SK-MEL-5 (cell line): ENCODE data around the gene GOSR2. TPM values are rescaled to one million over a fixed set of nuclear protein-coding genes. Genes with fewer than 3 reads are reported as not detected.

ENCODE experiments used
- DNase-seq: peaks from one replicate; pipeline ENCODE4 v3.0.0-alpha.2; 2016; ENCODE audit warnings: low read depth, low spot score
- in situ Hi-C: cut with HindIII; loops from 2 replicates; pipeline ENCODE4 v1.10.0; 2016; ENCODE audit warnings: low sequenced_read_pairs, high pct_unique_total_duplicates, low pct_unique_long_range_greater_than_20kb
- total RNA-seq: library from RNA; depleted of rRNA; stranded (reverse); fragments of >200 nt; shearing (Covaris generic); gene quantifications from 2 replicates; pipeline ENCODE4 v1.2.3, GENCODE V29; 2014

The GOSR2 gene
- total RNA-seq, 1 experiment from 2014 or later, result 47.7 TPM

DNA sequence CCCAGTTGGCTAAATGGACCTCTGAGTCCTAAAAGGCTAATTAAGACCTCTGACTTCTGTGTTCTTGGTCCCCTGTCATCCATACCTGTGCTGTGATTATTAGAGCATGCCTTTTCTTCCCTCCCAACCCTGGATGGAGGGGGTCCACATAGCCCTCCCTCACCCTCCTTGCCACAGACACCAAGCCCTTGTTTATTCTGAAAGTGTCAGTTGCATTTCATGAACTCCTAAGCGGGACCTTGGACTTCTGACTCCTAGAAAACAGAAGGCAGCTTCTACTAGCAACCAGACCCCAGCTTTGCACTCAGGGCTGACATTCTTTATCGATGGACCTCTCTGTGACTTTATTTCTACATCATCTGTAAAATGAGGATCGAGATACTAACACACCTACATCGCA lies 33.4 kb upstream of the GOSR2 start:
- in situ Hi-C loops, result no loop called here
- no peak for DNase-seq

DNA sequence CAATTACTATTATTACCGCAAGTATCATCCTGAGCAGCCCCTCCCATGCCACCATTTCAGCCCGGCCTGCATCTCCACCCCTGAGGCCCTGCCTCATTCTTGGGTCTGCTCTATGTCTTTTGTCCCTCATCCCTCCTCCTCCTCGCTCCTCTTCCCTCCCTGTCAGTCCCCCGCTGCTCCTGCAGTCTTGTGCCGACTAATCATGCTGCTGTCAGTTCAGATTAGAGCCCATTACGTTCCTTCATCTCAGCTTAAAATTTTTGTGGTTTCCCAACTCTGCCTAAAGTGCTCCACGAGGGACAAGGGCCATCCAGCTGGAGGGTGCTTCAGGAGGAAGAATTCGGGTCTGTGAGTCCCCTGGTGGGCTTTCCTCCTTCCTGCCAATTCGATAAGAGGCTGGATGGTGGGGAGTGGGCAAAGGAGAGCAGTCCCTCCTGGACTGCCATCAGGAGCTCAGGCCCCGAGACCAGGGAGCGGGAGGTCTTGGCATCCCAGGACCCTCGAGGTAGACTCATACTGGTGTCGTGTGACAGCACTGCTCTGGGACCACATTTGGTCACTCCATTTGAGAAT lies 32.9 kb upstream of the GOSR2 start:
- in situ Hi-C loops, result no loop called here
- DNase-seq, result no peak

GRCh38 chr17:46890638-46891037 lies 32.3 kb upstream of the GOSR2 start:
- in situ Hi-C loops, result no loop called here
- no peak for DNase-seq

- no peak for DNase-seq
- in situ Hi-C loops, result no loop called here
Measured at GRCh38 chr17:46892192-46892703, 30.7 kb upstream of the GOSR2 start.

DNA sequence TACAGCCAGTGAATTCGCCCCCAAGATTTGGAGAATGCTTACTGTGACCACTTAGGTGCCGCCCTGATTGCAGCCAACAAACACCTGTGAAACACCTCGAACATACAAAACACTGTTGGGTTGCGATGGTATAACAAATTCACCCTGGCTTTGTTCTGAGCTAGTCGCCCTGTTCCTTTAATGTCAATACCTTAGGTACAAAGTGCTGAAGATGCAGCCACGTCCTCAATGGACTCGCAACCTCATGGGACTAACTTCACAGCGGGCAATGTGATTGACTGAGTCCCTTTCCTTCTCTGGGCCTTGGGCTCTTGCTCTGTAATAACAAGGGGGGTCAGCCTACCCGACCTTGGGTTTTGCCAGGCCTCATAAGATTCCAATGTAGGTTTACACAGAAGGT lies 28.9 kb upstream of the GOSR2 start:
- DNase-seq, result no peak
- in situ Hi-C loops, result no loop called here

GRCh38 chr17:46894476-46895151 lies 28.3 kb upstream of the GOSR2 start:
- in situ Hi-C loops, result no loop called here
- no peak for DNase-seq

- DNase-seq, result no peak
- in situ Hi-C loops, result no loop called here
Measured at GRCh38 chr17:46895171-46895570, 27.8 kb upstream of the GOSR2 start.

DNA sequence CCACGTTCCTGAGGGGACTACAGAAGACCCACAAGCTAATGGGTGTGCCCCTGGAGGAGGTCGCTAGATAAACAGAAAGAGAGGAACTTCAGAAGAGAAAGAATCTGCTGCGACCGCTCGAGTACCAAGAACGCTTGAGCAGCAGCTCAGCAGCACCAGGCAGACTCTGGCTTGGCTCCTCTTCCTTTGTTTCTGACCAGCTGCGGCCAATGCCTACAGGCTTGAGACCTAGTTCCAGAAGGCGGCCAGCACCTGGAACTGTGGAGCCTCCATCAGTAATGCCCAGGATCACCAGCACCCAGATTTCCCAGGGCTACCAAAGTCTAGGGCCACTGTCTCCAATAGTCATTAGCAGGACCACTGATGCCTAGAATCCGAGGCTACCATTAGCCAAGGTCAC lies 26.0 kb upstream of the GOSR2 start:
- DNase-seq, result no peak
- in situ Hi-C loops, result no loop called here

- DNase-seq, result no peak
- in situ Hi-C loops, result no loop called here
Measured at GRCh38 chr17:46898364-46898763, 24.6 kb upstream of the GOSR2 start.

- in situ Hi-C loops, result no loop called here
Measured at GRCh38 chr17:46898860-46899259, 24.1 kb upstream of the GOSR2 start.

GRCh38 chr17:46901291-46901690 lies 21.7 kb upstream of the GOSR2 start:
- in situ Hi-C loops, result no loop called here
- DNase-seq, result no peak

More at GRCh38 chr17:46898860-46899259, 24.1 kb upstream of the GOSR2 start:
- no peak for DNase-seq

GRCh38 chr17:46903762-46904672 lies 18.9 kb upstream of the GOSR2 start:
- in situ Hi-C loops, result no loop called here
- no peak for DNase-seq

DNA sequence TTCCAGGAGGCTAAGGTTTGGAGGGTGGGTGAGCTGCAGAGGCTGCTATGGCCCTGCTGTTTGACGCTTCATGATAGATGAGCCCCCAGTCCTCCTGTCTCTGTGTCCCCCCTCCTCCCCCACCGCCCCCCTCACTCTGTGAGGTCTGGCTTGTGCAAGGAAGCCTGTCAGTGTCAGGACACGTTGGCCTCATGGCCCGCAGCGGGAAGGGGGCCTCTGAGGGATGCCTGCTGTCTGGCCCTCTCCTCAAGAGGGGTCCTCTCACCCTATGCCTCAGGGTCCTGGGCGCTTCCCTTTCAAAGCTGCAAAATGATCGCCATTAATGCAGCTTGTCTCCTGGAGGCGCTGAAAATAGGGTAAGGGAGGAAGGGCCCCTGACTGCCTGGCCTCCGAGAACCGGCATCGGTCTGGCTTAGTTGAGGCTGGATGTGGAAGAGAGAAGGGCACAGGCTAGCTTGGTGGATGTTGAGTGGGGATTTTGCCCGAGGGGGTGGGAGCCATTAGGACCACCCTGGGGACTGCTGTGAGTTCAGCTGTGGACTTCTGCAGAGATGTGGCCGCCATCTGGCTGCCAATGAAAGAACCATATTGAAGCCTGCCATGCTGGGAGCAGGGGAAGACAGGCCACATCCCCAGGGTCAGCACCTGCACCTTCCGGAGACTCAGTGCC lies 14.8 kb upstream of the GOSR2 start:
- in situ Hi-C loops, result no loop called here
- no peak for DNase-seq

GRCh38 chr17:46910179-46910927 lies 12.6 kb upstream of the GOSR2 start:
- in situ Hi-C loops, result no loop called here
- no peak for DNase-seq

DNA sequence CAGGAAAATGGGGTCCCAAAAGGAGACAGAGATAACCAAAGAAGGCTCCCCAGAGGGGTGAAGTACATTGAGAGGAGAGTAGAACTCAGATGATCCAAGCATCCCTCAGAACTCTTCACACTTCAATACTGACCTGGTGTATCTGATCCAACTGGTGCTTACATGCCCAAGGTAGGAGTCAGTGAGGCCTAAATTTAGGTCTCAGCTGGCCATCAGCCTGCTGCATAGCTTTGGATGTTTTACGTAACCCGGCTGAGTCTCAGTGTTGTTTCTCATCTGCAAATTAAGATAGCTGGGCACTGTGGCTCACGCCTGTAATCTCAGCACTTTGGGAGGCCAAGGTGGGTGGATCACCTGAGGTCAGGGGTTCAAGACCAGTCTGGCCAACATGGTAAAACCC lies 11.6 kb upstream of the GOSR2 start:
- DNase-seq, result no peak
- in situ Hi-C loops, result no loop called here

GRCh38 chr17:46915596-46915995 lies 7.4 kb upstream of the GOSR2 start:
- no peak for DNase-seq
- in situ Hi-C loops, result no loop called here

DNA sequence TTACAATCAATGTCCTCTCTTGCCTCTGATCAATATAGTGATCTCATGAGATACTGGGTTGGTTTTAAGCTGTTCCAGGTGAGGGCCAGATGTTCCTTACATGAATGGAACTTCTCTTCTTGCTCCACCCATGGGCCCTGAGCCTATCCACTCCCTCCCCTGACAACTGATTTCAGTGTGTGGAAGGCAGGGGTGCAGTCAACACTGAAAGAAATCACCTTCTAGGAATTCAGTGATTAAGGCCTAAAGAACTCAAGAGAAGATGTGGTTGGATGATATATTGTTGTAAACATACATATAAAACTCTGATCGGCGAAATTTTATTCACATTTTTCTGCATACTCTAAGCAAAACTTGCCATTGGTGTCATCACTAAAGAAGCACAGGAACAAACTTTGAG lies 6.7 kb upstream of the GOSR2 start:
- in situ Hi-C loops, result no loop called here
- DNase-seq, result no peak
